GM23338 (cell line): ENCODE data around the gene ZNF692.
"Not testable (repeated sequence)": the region's sequence is repeated elsewhere in the genome, so short reads cannot be mapped to it uniquely, and the experiment has no call there.

Experiments
- CREB1 ChIP-seq: fragments of 250-450 bp; sonication (Bioruptor Pico); IDR thresholded peaks from 2 replicates; pipeline ENCODE4 v1.5.0; 2020; ENCODE audit warnings: low read depth, mild to moderate bottlenecking, moderate library complexity
- CTCF ChIP-seq, 2 experiments: fragments of 200-600 bp in 1 of 2; sonication (generic) in 1 of 2; conservative IDR thresholded peaks; 2 replicates each; pipeline versions ENCODE4 v1.5.1 to v1.6.1; 2016 to 2017; ENCODE audit warnings: antibody characterized with exemption in 2 of 2, low read depth in 2 of 2, mild to moderate bottlenecking in 2 of 2, moderate library complexity in 1 of 2
- EZH2 ChIP-seq: fragments of 200-600 bp; sonication (generic); IDR thresholded peaks from one replicate; pipeline ENCODE4 v1.8.0; 2017; ENCODE audit warnings: antibody characterized with exemption, mild to moderate bottlenecking, low read depth; ENCODE audit not compliant: unreplicated experiment
- EZH2phosphoT487 ChIP-seq: fragments of 200-600 bp; sonication (generic); IDR thresholded peaks from one replicate; pipeline ENCODE4 v1.8.1; 2018; ENCODE audit warnings: antibody characterized with exemption; ENCODE audit not compliant: unreplicated experiment
- JUNB ChIP-seq: IDR thresholded peaks from one replicate; pipeline ENCODE4 v1.6.1; 2016; ENCODE audit warnings: antibody characterized with exemption; ENCODE audit not compliant: unreplicated experiment
- POLR2AphosphoS5 ChIP-seq: IDR thresholded peaks from 2 replicates; pipeline ENCODE4 v1.6.1; 2016; ENCODE audit warnings: antibody characterized with exemption, low read depth
- STAT1 ChIP-seq: IDR thresholded peaks from one replicate; pipeline ENCODE4 v1.6.1; 2016; ENCODE audit warnings: antibody characterized with exemption; ENCODE audit not compliant: unreplicated experiment
- ZNF331 ChIP-seq: fragments of 250-450 bp; sonication (Bioruptor Pico); IDR thresholded peaks from 2 replicates; pipeline ENCODE4 v1.5.0; 2020; ENCODE audit warnings: low read depth, mild to moderate bottlenecking, moderate library complexity
- TF ChIP-seq, protein P1 (sequence below): IDR thresholded peaks from one replicate; pipeline ENCODE4 v1.6.1; 2018; ENCODE audit warnings: antibody characterized with exemption; ENCODE audit not compliant: unreplicated experiment
- TF ChIP-seq, protein P2 (sequence below): IDR thresholded peaks from 2 replicates; pipeline ENCODE4 v1.6.1; 2016; ENCODE audit warnings: antibody characterized with exemption

- TF ChIP-seq, protein P1, sequence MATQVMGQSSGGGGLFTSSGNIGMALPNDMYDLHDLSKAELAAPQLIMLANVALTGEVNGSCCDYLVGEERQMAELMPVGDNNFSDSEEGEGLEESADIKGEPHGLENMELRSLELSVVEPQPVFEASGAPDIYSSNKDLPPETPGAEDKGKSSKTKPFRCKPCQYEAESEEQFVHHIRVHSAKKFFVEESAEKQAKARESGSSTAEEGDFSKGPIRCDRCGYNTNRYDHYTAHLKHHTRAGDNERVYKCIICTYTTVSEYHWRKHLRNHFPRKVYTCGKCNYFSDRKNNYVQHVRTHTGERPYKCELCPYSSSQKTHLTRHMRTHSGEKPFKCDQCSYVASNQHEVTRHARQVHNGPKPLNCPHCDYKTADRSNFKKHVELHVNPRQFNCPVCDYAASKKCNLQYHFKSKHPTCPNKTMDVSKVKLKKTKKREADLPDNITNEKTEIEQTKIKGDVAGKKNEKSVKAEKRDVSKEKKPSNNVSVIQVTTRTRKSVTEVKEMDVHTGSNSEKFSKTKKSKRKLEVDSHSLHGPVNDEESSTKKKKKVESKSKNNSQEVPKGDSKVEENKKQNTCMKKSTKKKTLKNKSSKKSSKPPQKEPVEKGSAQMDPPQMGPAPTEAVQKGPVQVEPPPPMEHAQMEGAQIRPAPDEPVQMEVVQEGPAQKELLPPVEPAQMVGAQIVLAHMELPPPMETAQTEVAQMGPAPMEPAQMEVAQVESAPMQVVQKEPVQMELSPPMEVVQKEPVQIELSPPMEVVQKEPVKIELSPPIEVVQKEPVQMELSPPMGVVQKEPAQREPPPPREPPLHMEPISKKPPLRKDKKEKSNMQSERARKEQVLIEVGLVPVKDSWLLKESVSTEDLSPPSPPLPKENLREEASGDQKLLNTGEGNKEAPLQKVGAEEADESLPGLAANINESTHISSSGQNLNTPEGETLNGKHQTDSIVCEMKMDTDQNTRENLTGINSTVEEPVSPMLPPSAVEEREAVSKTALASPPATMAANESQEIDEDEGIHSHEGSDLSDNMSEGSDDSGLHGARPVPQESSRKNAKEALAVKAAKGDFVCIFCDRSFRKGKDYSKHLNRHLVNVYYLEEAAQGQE, result not testable (repeated sequence)
- not testable (repeated sequence) for TF ChIP-seq CTCF (conservative IDR thresholded peaks at IDR 0.05; ENCODE audit: low read depth in 2 of 2); EZH2; JUNB; EZH2phosphoT487; POLR2AphosphoS5; ZNF331 (CRISPR knock-in tag); STAT1; CREB1 (CRISPR knock-in tag)
- TF ChIP-seq, protein P2, sequence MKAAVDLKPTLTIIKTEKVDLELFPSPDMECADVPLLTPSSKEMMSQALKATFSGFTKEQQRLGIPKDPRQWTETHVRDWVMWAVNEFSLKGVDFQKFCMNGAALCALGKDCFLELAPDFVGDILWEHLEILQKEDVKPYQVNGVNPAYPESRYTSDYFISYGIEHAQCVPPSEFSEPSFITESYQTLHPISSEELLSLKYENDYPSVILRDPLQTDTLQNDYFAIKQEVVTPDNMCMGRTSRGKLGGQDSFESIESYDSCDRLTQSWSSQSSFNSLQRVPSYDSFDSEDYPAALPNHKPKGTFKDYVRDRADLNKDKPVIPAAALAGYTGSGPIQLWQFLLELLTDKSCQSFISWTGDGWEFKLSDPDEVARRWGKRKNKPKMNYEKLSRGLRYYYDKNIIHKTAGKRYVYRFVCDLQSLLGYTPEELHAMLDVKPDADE, result not testable (repeated sequence)
Observed at GRCh38 chr1:248882427-248882826, 23.5 kb upstream of the ZNF692 start.
